GM12872 (cell line): ENCODE results near the gene CEP76.

Experiments
- TF ChIP-seq, protein P1 (sequence below): IDR thresholded peaks from 3 replicates; pipeline ENCODE4 v1.5.1; 2011; ENCODE audit warnings: low read depth, mild to moderate bottlenecking, low read length, moderate library complexity; ENCODE audit not compliant: insufficient read depth

The CEP76 gene

DNA sequence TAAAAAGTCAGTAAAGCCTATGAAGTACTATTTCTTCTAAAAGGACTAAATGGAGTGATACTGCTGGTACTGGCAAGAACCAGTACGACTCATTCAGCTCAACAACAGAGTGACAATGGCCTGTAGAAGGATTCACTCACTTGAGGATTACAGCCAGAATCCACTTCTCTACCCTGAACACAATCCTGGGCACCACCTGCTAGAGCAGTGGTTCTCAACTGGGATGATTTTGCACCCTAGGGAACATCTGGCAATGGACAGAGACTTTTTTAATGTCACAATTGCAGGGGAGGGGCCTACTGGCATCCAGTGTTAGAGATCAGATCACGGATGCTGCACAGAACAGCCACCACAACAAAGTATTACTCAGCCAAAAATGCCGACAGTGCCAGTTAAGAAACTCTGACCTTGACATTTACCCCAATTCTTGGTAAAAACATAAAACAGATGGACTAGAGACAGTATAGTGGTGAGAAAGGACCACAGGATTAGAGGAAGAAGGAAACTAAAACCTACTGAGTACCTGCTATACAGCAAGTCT lies 49.6 kb downstream of the CEP76 start:
- TF ChIP-seq, protein P1, sequence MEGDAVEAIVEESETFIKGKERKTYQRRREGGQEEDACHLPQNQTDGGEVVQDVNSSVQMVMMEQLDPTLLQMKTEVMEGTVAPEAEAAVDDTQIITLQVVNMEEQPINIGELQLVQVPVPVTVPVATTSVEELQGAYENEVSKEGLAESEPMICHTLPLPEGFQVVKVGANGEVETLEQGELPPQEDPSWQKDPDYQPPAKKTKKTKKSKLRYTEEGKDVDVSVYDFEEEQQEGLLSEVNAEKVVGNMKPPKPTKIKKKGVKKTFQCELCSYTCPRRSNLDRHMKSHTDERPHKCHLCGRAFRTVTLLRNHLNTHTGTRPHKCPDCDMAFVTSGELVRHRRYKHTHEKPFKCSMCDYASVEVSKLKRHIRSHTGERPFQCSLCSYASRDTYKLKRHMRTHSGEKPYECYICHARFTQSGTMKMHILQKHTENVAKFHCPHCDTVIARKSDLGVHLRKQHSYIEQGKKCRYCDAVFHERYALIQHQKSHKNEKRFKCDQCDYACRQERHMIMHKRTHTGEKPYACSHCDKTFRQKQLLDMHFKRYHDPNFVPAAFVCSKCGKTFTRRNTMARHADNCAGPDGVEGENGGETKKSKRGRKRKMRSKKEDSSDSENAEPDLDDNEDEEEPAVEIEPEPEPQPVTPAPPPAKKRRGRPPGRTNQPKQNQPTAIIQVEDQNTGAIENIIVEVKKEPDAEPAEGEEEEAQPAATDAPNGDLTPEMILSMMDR, result no peak

DNA sequence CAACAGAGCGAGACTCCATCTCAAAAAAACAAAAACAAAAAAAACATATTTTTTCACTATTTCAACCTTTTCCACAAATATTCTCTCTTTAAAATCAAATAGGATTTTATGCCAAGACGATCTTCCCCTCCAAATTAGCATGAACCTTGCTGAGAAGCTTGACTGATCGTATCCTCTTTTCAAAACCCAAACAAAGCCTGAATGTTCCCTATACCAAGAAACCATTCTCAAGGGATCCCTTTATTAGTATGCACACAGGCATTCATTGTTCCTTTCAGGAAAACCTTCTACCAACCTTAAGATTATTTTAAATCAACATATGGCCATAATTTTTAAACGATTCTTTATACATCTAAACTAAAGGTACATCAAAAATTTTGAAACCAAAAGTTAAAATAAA lies 50.9 kb downstream of the CEP76 start:
- TF ChIP-seq, protein P1, result no peak

DNA sequence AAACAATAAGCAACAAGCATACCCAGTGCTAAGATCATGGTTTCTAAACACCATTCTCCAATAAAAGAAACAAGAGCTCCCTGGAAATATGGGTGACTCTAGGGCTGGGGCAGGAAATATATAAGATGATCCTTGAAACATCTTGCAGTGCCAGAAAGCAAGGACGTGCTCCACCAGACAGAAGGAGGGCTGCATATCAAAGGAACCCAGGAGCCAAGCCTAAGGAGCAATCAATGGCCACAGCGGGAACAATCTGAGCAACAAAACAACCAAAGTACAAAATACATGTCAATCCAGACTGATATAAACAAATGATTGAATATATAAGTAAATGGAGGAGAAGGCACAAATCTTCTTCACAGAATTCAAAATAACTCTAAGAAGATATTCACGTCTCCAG lies 54.8 kb downstream of the CEP76 start:
- TF ChIP-seq, protein P1, result no peak

DNA sequence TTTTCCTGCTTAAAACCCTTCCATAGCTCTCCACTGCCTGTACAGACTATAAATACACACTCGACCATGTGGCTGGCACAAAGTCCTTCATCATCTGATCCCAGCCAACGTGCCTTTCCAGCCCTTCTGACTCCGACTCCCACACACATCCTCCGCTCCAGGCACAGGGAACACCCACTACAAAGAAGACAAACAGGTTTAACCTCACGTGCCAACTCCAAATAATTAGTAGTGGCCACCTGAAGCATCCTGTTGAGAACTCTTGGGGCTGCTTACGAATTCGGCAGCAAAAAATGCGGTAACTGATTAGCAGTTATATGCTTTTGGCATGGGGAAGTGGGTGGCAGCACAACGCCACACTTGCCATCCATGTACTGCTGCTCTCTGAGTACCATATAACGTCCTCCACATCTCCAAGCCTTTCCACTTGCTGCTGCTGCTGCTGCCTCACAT lies 56.7 kb downstream of the CEP76 start:
- TF ChIP-seq, protein P1, result no peak

GRCh38 chr18:12645254-12645653 lies 57.3 kb downstream of the CEP76 start:
- TF ChIP-seq, protein P1, result no peak

GRCh38 chr18:12640881-12641200 lies 61.7 kb downstream of the CEP76 start:
- TF ChIP-seq, protein P1, result no peak

DNA sequence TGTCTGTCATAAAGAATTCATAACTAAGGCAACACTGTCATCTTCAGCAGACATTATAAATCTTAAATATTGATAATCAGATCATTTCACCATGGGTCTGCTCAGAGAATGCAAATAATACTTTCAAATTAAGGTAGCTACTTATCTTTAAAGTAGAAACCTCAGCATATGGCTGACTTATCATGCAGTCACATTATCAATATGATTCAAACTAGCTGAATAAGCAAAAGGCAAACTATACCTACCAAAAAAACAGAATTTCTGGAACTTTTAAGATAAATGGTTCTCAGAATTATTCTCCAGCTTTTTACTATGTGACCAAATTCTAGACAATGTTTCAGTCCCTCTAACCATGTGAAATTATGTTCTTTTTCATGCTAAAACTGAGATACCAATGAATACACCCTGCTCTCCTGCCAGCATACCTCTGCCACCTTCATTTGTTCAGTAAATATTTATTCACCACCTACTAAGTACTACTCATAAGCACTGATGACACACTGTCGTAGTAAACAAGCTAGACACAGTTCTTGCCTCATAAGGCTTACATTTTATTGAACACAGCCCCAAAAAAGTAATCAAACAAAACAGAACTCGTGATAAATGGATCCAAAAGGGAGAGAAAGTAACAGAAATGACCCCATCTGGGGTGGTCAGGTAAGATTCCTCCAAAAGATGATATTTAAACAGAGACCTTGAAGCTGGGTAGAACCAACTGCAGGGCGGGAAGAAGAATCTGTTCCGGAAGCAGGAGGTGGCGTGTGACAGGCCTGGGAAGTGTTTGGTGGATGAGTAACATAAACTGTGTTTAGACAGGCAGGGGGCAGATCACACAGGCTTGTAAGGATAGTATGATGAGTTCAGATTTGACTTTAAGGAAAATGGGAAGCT lies 62.3 kb downstream of the CEP76 start:
- TF ChIP-seq, protein P1, result no peak
